Choroid plexus epithelial cell (primary cell): ENCODE data around the gene EHD2.

Experiments used
- DNase-seq: peaks from one replicate; pipeline ENCODE4 v3.0.0-alpha.2; 2010; ENCODE audit warnings: low read depth
- H3K4me3 ChIP-seq: 2 replicates; pipeline ENCODE4 v1.5.1; 2011; ENCODE audit warnings: low read depth, mild to moderate bottlenecking, control low read depth, low read length, moderate library complexity
- CTCF ChIP-seq: conservative IDR thresholded peaks from 2 replicates; pipeline ENCODE4 v1.5.1; 2011; ENCODE audit warnings: low read depth, mild to moderate bottlenecking, control low read depth, inconsistent platforms, low read length, moderate library complexity

The EHD2 gene

GRCh38 chr19:47754206-47755064 is 41.2 kb downstream of the EHD2 start:
- no peak for TF ChIP-seq CTCF
- H3K4me3 ChIP-seq = no peak overlapping the region
- no peak for DNase-seq

GRCh38 chr19:47755065-47755761 is 42.0 kb downstream of the EHD2 start:
- no peak for TF ChIP-seq CTCF
- DNase-seq = no peak
- H3K4me3 ChIP-seq = no peak overlapping the region

- DNase-seq = no peak
- no peak for TF ChIP-seq CTCF
- no peak overlapping the region for H3K4me3 ChIP-seq
Observed at GRCh38 chr19:47755762-47756626, 42.8 kb downstream of the EHD2 start.

GRCh38 chr19:47756627-47756929 is 43.4 kb downstream of the EHD2 start:
- no peak for TF ChIP-seq CTCF
- H3K4me3 ChIP-seq = no peak overlapping the region
- DNase-seq = no peak

- no peak for TF ChIP-seq CTCF
- H3K4me3 ChIP-seq = no peak overlapping the region
Observed at GRCh38 chr19:47756953-47757608, 43.9 kb downstream of the EHD2 start.

GRCh38 chr19:47757617-47758442 is 44.6 kb downstream of the EHD2 start:
- no peak for TF ChIP-seq CTCF
- no peak for DNase-seq
- no peak overlapping the region for H3K4me3 ChIP-seq

More at GRCh38 chr19:47756953-47757608, 43.9 kb downstream of the EHD2 start:
- DNase-seq = no peak
